Stimulated activated naive CD8-positive, alpha-beta T cell treated with anti-CD3 and anti-CD28 coated beads, Interleukin-15, Interleukin-2, amounts not matched to agents 100 U/mL and 50 U/mL, for 24 hours (primary cell): Measurements from ENCODE around the gene TULP4.
"Not testable (repeated sequence)": the region's sequence is repeated elsewhere in the genome, so short reads cannot be mapped to it uniquely, and the experiment has no call there.

ENCODE experiments used
- ATAC-seq: fragments of 150-1000 bp; cut with Tn5 transposase; one replicate; pipeline ENCODE4 v1.10.0; 2021
- DNase-seq: peaks from one replicate; pipeline ENCODE4 v3.0.0; 2021

The TULP4 gene

GRCh38 chr6:158502263-158502950 is 190.1 kb downstream of the TULP4 start:
- ATAC-seq (no peak), DNase-seq (no peak)

- ATAC-seq (no peak), DNase-seq (no peak)
Observed at GRCh38 chr6:158503222-158503621, 191.0 kb downstream of the TULP4 start.

GRCh38 chr6:158503846-158504245 is 191.6 kb downstream of the TULP4 start:
- no peak for DNase-seq
- ATAC-seq: no peak

GRCh38 chr6:158505194-158505593 is 192.9 kb downstream of the TULP4 start:
- ATAC-seq: no peak
- no peak for DNase-seq

- DNase-seq (no peak), ATAC-seq (no peak)
Observed at GRCh38 chr6:158506601-158507000, 194.3 kb downstream of the TULP4 start.

- DNase-seq: no peak
Observed at GRCh38 chr6:158507174-158507573, 194.9 kb downstream of the TULP4 start.

GRCh38 chr6:158508450-158508849 is 196.2 kb downstream of the TULP4 start:
- DNase-seq (no peak), ATAC-seq (no peak)

More at GRCh38 chr6:158507174-158507573, 194.9 kb downstream of the TULP4 start:
- no peak for ATAC-seq

- ATAC-seq: no peak
Observed at GRCh38 chr6:158509465-158509864, 197.2 kb downstream of the TULP4 start.

GRCh38 chr6:158512809-158513208 is 200.5 kb downstream of the TULP4 start:
- DNase-seq (no peak), ATAC-seq (no peak)

More at GRCh38 chr6:158509465-158509864, 197.2 kb downstream of the TULP4 start:
- DNase-seq: no peak

GRCh38 chr6:158514176-158514575 is 201.9 kb downstream of the TULP4 start:
- DNase-seq (peak; percentile 13), ATAC-seq (no peak)

- no peak for ATAC-seq
- DNase-seq: no peak
Observed at GRCh38 chr6:158514991-158515390, 202.7 kb downstream of the TULP4 start.

GRCh38 chr6:158516098-158516497 is 203.8 kb downstream of the TULP4 start:
- no peak for ATAC-seq
- no peak for DNase-seq

GRCh38 chr6:158517038-158517437 is 204.8 kb downstream of the TULP4 start:
- ATAC-seq: no peak
- DNase-seq: no peak

GRCh38 chr6:158517581-158517980 is 205.3 kb downstream of the TULP4 start:
- DNase-seq (no peak), ATAC-seq (no peak)

- DNase-seq: peak; percentile 67
- peak; percentile 93 for ATAC-seq
Observed at GRCh38 chr6:158518191-158519127, 206.2 kb downstream of the TULP4 start.

- ATAC-seq: no peak
- no peak for DNase-seq
Observed at GRCh38 chr6:158519300-158519699, 207.0 kb downstream of the TULP4 start.

GRCh38 chr6:158519761-158520160 is 207.5 kb downstream of the TULP4 start:
- ATAC-seq: no peak
- no peak for DNase-seq

GRCh38 chr6:158520975-158521374 is 208.7 kb downstream of the TULP4 start:
- DNase-seq, ATAC-seq: not testable (repeated sequence)

GRCh38 chr6:158521759-158522158 is 209.5 kb downstream of the TULP4 start:
- no peak for ATAC-seq
- DNase-seq: no peak

GRCh38 chr6:158522616-158523015 is 210.4 kb downstream of the TULP4 start:
- ATAC-seq (no peak), DNase-seq (no peak)

GRCh38 chr6:158524311-158524710 is 212.0 kb downstream of the TULP4 start:
- DNase-seq (no peak), ATAC-seq (no peak)

- not testable (repeated sequence) for DNase-seq, ATAC-seq
Observed at GRCh38 chr6:158527858-158528257, 215.6 kb downstream of the TULP4 start.

- DNase-seq (no peak), ATAC-seq (no peak)
Observed at GRCh38 chr6:158528826-158529225, 216.6 kb downstream of the TULP4 start.
